ENCODE data around the gene GOLGA8H. TPM values are rescaled to one million over a fixed set of nuclear protein-coding genes. Genes with fewer than 3 reads are reported as not detected.
A peak's percentile ranks its signal among the peaks of the same experiment; 100 is the strongest.
"Not testable (repeated sequence)": the region's sequence is repeated elsewhere in the genome, so short reads cannot be mapped to it uniquely, and the experiment has no call there.

Gene GOLGA8H
- total and polyA plus RNA-seq, 8 donors: 0.55 to 2.4 (median 2.0) TPM

- H3K36me3 ChIP-seq: peaks cover 0 to 7% of the 10 kb centered on the region in 2 donors
- intact Hi-C loops (cut with DNase I): no loop called here
- ATAC-seq (no peak), DNase-seq (no peak)
- H3K27ac ChIP-seq: peak overlapping the region in 1 of 2 donors; percentile 4
- no peaks in the 10 kb centered on the region for H3K27me3 ChIP-seq
- TF ChIP-seq CTCF (IDR thresholded peaks at IDR 0.05): no peak
- H3K4me3 ChIP-seq: no peak overlapping the region
- no peaks in the 10 kb centered on the region for H3K9me3 ChIP-seq
- H3K4me1 ChIP-seq: peaks cover 0 to 6% of the 10 kb centered on the region in 2 donors
Measured at GRCh38 chr15:30650012-30650929, 46.4 kb downstream of the GOLGA8H start.

- H3K27me3 ChIP-seq; H3K4me1 ChIP-seq; H3K9me3 ChIP-seq; intact Hi-C loops (cut with DNase I); H3K4me3 ChIP-seq; H3K36me3 ChIP-seq; H3K27ac ChIP-seq; ATAC-seq; DNase-seq: not testable (repeated sequence)
- TF ChIP-seq CTCF (IDR thresholded peaks at IDR 0.05): peak; percentile 34 to 48
Measured at GRCh38 chr15:30661154-30661553, 57.3 kb downstream of the GOLGA8H start.

Other genes with a start within 250 kb of the GOLGA8H start
- 1 to 10 TPM; 2.8 to 8.1 TPM for gene CHRFAM7A, start 210.5 kb upstream of the GOLGA8H start, total RNA-seq
- 1 to 10 TPM; 3.5 to 6.4 (median 5.1) TPM for gene CHRFAM7A, start 210.5 kb upstream of the GOLGA8H start, polyA plus RNA-seq (ENCODE audit: insufficient read length in 6 of 6)
- 1 to 10 TPM; 2.6 to 4.0 TPM for gene GOLGA8R, start 189.8 kb upstream of the GOLGA8H start, total RNA-seq
- gene GOLGA8R, start 189.8 kb upstream of the GOLGA8H start, polyA plus RNA-seq (ENCODE audit: insufficient read length in 6 of 6): 10 to 100 TPM; 10.2 to 15.5 (median 11.8) TPM
- 1 to 10 TPM in 1 of 2 donors, under 1 TPM in 1; 0.52 to 1.8 TPM for gene GOLGA8Q, start 52.0 kb upstream of the GOLGA8H start, total RNA-seq
- 1 to 10 TPM; 1.8 to 8.0 (median 2.3) TPM for gene GOLGA8Q, start 52.0 kb upstream of the GOLGA8H start, polyA plus RNA-seq (ENCODE audit: insufficient read length in 6 of 6)